Upper lobe of right lung (tissue), 1 donor: Measurements from ENCODE around the gene CCDC88C. TPM values are rescaled to one million over a fixed set of nuclear protein-coding genes. Genes with fewer than 3 reads are reported as not detected.
"Not testable (repeated sequence)": the region's sequence is repeated elsewhere in the genome, so short reads cannot be mapped to it uniquely, and the experiment has no call there.

ENCODE experiments used
- ATAC-seq: fragments of 200-7000 bp; cut with Tn5 transposase; one replicate; pipeline ENCODE4 v1.9.1; 2020; ENCODE audit warnings: mild to moderate bottlenecking, moderate library complexity
- DNase-seq: peaks from one replicate; pipeline ENCODE4 v3.0.0-alpha.2; 2020
- H3K27ac ChIP-seq: fragments of 200-600 bp; one replicate; pipeline ENCODE4 v1.8.0; 2022
- H3K27me3 ChIP-seq: fragments of 200-600 bp; one replicate; pipeline ENCODE4 v1.8.0; 2022; ENCODE audit warnings: mild to moderate bottlenecking
- H3K36me3 ChIP-seq: fragments of 200-600 bp; one replicate; pipeline ENCODE4 v1.8.0; 2022
- H3K4me1 ChIP-seq: fragments of 200-600 bp; one replicate; pipeline ENCODE4 v1.8.0; 2022
- H3K4me3 ChIP-seq: fragments of 200-600 bp; one replicate; pipeline ENCODE4 v1.8.0; 2022; ENCODE audit warnings: mild to moderate bottlenecking
- H3K9me3 ChIP-seq: fragments of 200-600 bp; one replicate; pipeline ENCODE4 v1.8.0; 2022
- CTCF ChIP-seq: fragments of 200-600 bp; IDR thresholded peaks from one replicate; pipeline ENCODE4 v1.8.0; 2022; ENCODE audit warnings: antibody characterized with exemption
- intact Hi-C: fragments of 100-400 bp; cut with DNase I; formaldehyde crosslinking; loops from one replicate; pipeline ENCODE4 v1.11.0; 2022
- total RNA-seq: library from RNA; stranded (reverse); fragmentation: NEBNext Ultra II Directional; extraction: Animal tissue kit (Norgen Biotek cat#: 25700); gene quantifications from one replicate; pipeline ENCODE4 v1.2.1, GENCODE V29; 2021
- donor health status: DM: no; HTN: yes; CAD: no; lungs with severe emphysema.

Gene CCDC88C
- total RNA-seq, 1 donor from 2014 or later = 34.1 TPM

DNA sequence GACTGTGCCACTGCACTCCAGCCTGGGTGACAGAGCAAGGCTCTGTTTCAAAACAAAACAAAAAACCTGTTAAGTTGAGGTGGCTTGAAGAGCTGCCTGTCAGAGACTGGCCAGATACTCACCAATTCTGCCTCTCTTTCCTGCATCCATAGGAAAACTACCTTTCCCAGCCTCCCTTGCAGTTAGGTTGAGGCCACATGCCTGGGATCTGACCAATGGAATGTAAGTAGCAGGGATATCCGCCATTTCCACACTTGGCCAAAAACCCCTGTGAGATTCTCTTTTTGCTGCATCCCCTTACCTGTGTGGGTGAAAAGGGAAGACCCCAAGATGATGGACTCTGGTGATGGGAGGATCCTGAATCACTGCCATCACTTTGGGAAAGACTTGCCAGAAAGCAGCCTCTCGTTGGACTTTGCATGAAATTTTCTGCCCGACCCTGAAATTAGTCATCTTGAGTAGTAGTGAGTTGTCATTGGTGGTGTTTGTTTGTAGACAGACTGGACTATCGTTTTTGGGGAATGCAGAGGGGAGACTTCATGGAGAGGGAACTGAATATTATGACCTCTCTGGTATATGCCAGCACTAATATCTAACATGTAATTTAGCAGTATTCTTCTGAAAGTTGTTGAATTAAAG is 187.1 kb downstream of the CCDC88C start:
- Histone ChIP-seq H3K27me3 (no peaks in the 10 kb centered on the region), H3K27ac (peak overlapping the region; percentile 53), H3K9me3 (no peaks in the 10 kb centered on the region), H3K4me1 (peaks cover 30% of the 10 kb centered on the region), H3K4me3 (no peak overlapping the region), H3K36me3 (peaks cover 4% of the 10 kb centered on the region)
- intact Hi-C loops = no loop called here
- ATAC-seq (no peak), DNase-seq (no peak)
- no peak for TF ChIP-seq CTCF

GRCh38 chr14:91229743-91230200 is 187.8 kb downstream of the CCDC88C start:
- Histone ChIP-seq H3K27me3 (no peaks in the 10 kb centered on the region), H3K4me3 (no peak overlapping the region), H3K9me3 (no peaks in the 10 kb centered on the region), H3K36me3 (peaks cover 4% of the 10 kb centered on the region), H3K27ac (no peak overlapping the region), H3K4me1 (peaks cover 31% of the 10 kb centered on the region)
- intact Hi-C loops = no loop called here
- TF ChIP-seq CTCF = no peak
- no peak for DNase-seq
- peak; percentile 42 for ATAC-seq

- Histone ChIP-seq H3K36me3 (peaks cover 4% of the 10 kb centered on the region), H3K27ac (no peak overlapping the region), H3K4me1 (peaks cover 38% of the 10 kb centered on the region), H3K9me3 (no peaks in the 10 kb centered on the region), H3K27me3 (no peaks in the 10 kb centered on the region), H3K4me3 (no peak overlapping the region)
- intact Hi-C loops = no loop called here
- no peak for TF ChIP-seq CTCF
- DNase-seq (no peak), ATAC-seq (no peak)
These were observed 188.6 kb downstream of the CCDC88C start for GRCh38 chr14:91229005-91229382.

DNA sequence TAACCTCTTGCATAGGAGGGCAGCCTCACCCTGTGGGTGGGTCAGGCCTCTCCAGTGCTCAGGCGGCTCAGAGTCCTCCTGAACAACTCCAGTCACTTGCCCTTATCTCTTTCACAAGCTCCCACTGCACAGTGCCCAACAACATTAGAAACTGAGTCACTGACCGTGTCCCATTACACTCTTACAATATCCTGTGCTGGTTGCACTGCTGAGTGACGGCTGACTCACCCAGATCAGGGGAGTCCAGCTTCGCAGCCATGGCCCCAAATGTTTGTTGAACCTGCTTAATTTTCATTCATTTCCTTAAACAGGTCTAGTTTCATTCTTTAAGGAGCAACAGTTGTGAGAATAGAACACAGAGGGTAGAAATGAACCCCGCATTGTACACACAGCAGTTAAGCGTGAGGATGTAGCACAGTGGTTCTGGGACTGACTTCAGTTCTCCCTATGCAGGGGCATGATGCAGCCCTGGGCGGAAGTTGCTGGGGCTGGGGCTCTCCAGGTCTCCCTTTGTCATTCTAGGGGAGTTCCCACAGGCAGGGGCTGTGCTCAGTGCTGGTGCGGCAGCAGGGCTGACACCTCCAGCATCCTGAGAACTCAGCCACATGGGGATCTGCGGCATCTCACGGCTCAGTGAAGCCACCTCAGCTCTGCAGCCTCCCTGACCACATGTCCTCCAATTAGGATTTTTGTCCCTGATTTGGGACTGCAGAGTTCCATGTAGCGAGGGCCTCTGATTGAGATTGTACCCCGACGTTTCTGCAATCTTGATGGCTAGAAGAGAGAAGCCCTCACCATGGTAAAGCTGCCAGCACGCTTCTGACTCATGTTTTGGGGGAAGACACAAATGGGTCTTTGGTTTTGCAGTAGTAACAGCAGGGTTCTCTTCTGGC is 189.3 kb downstream of the CCDC88C start:
- DNase-seq (no peak), ATAC-seq (no peak)
- no peaks in the 10 kb centered on the region for H3K27me3 ChIP-seq
- H3K36me3 ChIP-seq = peaks cover 4% of the 10 kb centered on the region
- intact Hi-C loops = no loop called here
- TF ChIP-seq CTCF = no peak
- H3K9me3 ChIP-seq = no peaks in the 10 kb centered on the region
- no peak overlapping the region for H3K27ac ChIP-seq
- no peak overlapping the region for H3K4me3 ChIP-seq
- peaks cover 42% of the 10 kb centered on the region for H3K4me1 ChIP-seq

DNA sequence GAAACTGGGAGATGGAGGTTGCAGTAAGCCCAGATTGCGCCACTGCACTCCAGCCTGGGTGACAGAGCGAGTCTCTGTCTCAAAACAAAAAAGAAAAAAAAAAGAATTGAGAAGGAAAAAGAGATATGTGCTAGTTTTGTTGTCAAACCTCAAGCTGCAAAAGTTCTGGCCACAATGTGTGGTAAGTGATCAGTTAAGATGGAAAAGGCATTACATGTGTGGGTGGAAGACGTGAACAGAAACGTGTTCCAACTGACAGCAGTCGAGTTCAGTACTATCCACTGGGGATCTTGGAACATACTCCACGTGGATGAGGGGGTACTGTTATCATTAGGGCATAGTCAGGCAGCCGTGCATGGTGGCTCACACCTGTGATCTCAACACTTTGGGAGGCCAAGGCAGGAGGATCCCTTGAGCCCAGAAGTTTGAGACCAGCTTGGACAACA is 190.4 kb downstream of the CCDC88C start:
- H3K4me1 ChIP-seq = peaks cover 44% of the 10 kb centered on the region
- intact Hi-C loops = no loop called here

DNA sequence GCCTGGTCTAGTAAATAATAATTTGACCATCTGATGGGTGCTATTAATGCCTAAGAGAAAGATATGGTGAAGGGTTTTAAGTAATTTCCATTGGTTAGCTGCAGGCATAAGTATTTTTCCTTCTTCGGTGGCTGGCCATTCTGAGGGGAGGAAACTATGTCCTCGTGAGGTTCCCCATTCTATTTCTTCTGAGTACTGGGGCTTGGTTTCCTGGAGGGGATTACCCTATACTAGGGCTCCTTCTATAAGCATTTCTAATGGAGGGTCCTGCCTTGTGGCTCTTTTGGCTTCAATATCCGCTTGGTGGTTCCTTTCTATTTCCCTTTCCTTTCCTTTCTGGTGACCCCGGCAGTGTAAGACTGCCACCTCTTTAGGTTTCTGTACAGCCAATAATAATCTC is 191.3 kb downstream of the CCDC88C start:
- H3K27me3 ChIP-seq, H3K9me3 ChIP-seq, H3K4me3 ChIP-seq, H3K27ac ChIP-seq, intact Hi-C loops, ATAC-seq, H3K36me3 ChIP-seq, DNase-seq: not testable (repeated sequence)
- peaks cover 44% of the 10 kb centered on the region for H3K4me1 ChIP-seq

More for the DNA sequence above, 190.4 kb downstream of the CCDC88C start:
- ATAC-seq (no peak), DNase-seq (no peak)
- Histone ChIP-seq H3K27ac (no peak overlapping the region), H3K27me3 (no peaks in the 10 kb centered on the region), H3K36me3 (peaks cover 4% of the 10 kb centered on the region), H3K4me3 (no peak overlapping the region), H3K9me3 (no peaks in the 10 kb centered on the region)
- no peak for TF ChIP-seq CTCF
